Esophagus muscularis mucosa (tissue), 4 donors: Measurements from ENCODE around the gene TMED3.

Experiments
- CTCF ChIP-seq, 3 experiments: fragments of 200-600 bp in 2 of 3; fragments of 450-650 bp in 1 of 3; sonication (generic) in 2 of 3; IDR thresholded peaks; one replicate each; pipeline ENCODE4 v1.5.1; 2017 to 2019; ENCODE audit warnings: antibody characterized with exemption in 3 of 3, mild to moderate bottlenecking in 2 of 3, moderate library complexity in 1 of 3
- EP300 ChIP-seq: sonication (generic); formaldehyde crosslinking; IDR thresholded peaks from one replicate; pipeline ENCODE4 v1.6.1; 2017; ENCODE audit warnings: antibody characterized with exemption
- POLR2A ChIP-seq: fragments of 450-650 bp; IDR thresholded peaks from one replicate; pipeline ENCODE4 v1.6.1; 2017; ENCODE audit warnings: antibody characterized with exemption, moderate library complexity, mild to moderate bottlenecking, low read depth
- POLR2AphosphoS5 ChIP-seq, 2 donors: sonication (generic); formaldehyde crosslinking; IDR thresholded peaks; one replicate each; pipeline ENCODE4 v1.6.1; 2017; ENCODE audit warnings: antibody characterized with exemption in 2 of 2

DNA sequence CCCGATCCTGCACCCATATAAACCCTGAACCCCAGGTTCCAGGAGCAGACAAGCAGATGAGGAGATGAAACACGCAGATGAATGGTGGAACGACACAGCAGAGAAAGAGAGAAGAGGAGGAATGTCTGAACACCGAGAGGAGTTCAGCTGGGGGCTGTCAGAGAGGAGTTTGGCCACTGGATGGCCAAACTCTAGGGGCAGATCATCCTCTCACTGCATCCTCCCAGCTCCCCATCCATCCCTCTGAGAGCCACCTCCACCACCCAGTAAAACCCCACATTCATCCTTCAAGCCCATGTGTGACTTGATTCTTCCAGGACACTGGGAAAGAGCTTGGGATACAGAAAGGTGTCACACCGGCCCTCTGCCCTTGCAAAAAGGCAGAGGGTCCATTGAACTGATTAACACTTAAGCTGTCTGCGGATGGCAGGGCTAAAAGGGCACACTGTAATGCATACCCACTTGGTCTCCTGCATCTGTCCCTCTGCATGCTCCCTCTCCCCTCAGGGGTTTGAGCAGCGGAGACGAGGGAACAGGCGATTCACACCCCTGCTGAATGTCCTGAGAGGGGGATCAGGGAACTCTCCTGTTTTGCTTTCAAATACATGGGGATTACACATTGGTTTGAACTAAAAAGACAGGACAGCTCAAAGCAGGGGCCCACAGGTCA lies 53.8 kb downstream of the TMED3 start:
- TF ChIP-seq CTCF (IDR thresholded peaks at IDR 0.05) (no peak), EP300 (no peak), POLR2A (no peak), POLR2AphosphoS5 (IDR thresholded peaks at IDR 0.05) (no peak)
